H9 (cell line): ENCODE data around the gene TET2. TPM values are rescaled to one million over a fixed set of nuclear protein-coding genes. Genes with fewer than 3 reads are reported as not detected.

ENCODE experiments used
- DNase-seq: peaks from one replicate; pipeline ENCODE4 v3.0.0-alpha.2; 2017
- H2AFZ ChIP-seq: one replicate; pipeline ENCODE4 v1.6.1; 2013; ENCODE audit warnings: mild to moderate bottlenecking, low read length, control low read depth, moderate library complexity
- H2AK5ac ChIP-seq: 2 replicates; pipeline ENCODE4 v1.6.1; 2013; ENCODE audit warnings: low read length, control low read depth, mixed read lengths; ENCODE audit not compliant: insufficient read length
- H2BK120ac ChIP-seq: one replicate; pipeline ENCODE4 v1.6.1; 2013; ENCODE audit warnings: low read depth, mild to moderate bottlenecking, low read length, control low read depth, inconsistent platforms; ENCODE audit not compliant: poor library complexity, severe bottlenecking
- H2BK12ac ChIP-seq: 2 replicates; pipeline ENCODE4 v1.6.1; 2013; ENCODE audit warnings: low read length, control low read depth, mixed read lengths, low read depth; ENCODE audit not compliant: insufficient read length
- H2BK15ac ChIP-seq: 2 replicates; pipeline ENCODE4 v1.6.1; 2013; ENCODE audit warnings: low read depth, low read length, control low read depth
- H2BK20ac ChIP-seq: one replicate; pipeline ENCODE4 v1.6.1; 2013; ENCODE audit warnings: low read depth, mild to moderate bottlenecking, low read length, control low read depth, inconsistent platforms; ENCODE audit not compliant: poor library complexity, severe bottlenecking
- H2BK5ac ChIP-seq: 2 replicates; pipeline ENCODE4 v1.6.1; 2013; ENCODE audit warnings: low read length, control low read depth, mixed read lengths; ENCODE audit not compliant: insufficient read length
- H3K14ac ChIP-seq: 2 replicates; pipeline ENCODE4 v1.6.1; 2013; ENCODE audit warnings: low read length, control low read depth; ENCODE audit not compliant: insufficient read depth
- H3K18ac ChIP-seq: 2 replicates; pipeline ENCODE4 v1.6.1; 2013; ENCODE audit warnings: low read depth, mild to moderate bottlenecking, mixed read lengths, low read length, control low read depth; ENCODE audit not compliant: insufficient read length
- H3K23ac ChIP-seq: 2 replicates; pipeline ENCODE4 v1.6.1; 2013; ENCODE audit warnings: low read length, control low read depth, mixed read lengths, low read depth; ENCODE audit not compliant: insufficient read length
- H3K23me2 ChIP-seq: 2 replicates; pipeline ENCODE4 v1.6.1; 2013; ENCODE audit warnings: low read depth, mild to moderate bottlenecking, mixed read lengths, low read length, control low read depth; ENCODE audit not compliant: insufficient read length, poor library complexity, severe bottlenecking
- H3K27ac ChIP-seq: 2 replicates; pipeline ENCODE4 v1.5.1; 2013; ENCODE audit warnings: low read length, control low read depth, mixed read lengths, low read depth; ENCODE audit not compliant: insufficient read length
- H3K27me3 ChIP-seq: 2 replicates; pipeline ENCODE4 v1.6.1; 2013; ENCODE audit warnings: low read length, control low read depth, inconsistent platforms; ENCODE audit not compliant: insufficient read depth
- H3K4ac ChIP-seq: 2 replicates; pipeline ENCODE4 v1.6.1; 2013; ENCODE audit warnings: low read depth, mild to moderate bottlenecking, control low read depth, inconsistent platforms, low read length, moderate library complexity
- H3K4me1 ChIP-seq: 2 replicates; pipeline ENCODE4 v1.6.1; 2013; ENCODE audit warnings: low read length, control low read depth, inconsistent platforms; ENCODE audit not compliant: insufficient read depth
- H3K4me2 ChIP-seq: 2 replicates; pipeline ENCODE4 v1.6.1; 2013; ENCODE audit warnings: low read length, control low read depth, mixed read lengths; ENCODE audit not compliant: insufficient read length, insufficient read depth
- H3K56ac ChIP-seq: 2 replicates; pipeline ENCODE4 v1.6.1; 2013; ENCODE audit warnings: low read depth, mild to moderate bottlenecking, mixed read lengths, low read length, control low read depth; ENCODE audit not compliant: insufficient read length
- H3K79me1 ChIP-seq: 2 replicates; pipeline ENCODE4 v1.6.1; 2013; ENCODE audit warnings: low read depth, mild to moderate bottlenecking, moderate library complexity, low read length, control low read depth, inconsistent platforms; ENCODE audit not compliant: insufficient read depth, poor library complexity, severe bottlenecking
- H3K79me2 ChIP-seq: 2 replicates; pipeline ENCODE4 v1.6.1; 2013; ENCODE audit warnings: low read length, control low read depth, inconsistent platforms; ENCODE audit not compliant: insufficient read depth
- H3K9ac ChIP-seq: 2 replicates; pipeline ENCODE4 v1.6.1; 2013; ENCODE audit warnings: low read length, control low read depth, mixed read lengths; ENCODE audit not compliant: insufficient read length; ENCODE audit errors: extremely low read depth
- H3K9me3 ChIP-seq: one replicate; pipeline ENCODE4 v1.6.1; 2013; ENCODE audit warnings: low read depth, low read length, inconsistent platforms; ENCODE audit not compliant: control insufficient read depth
- H3T11ph ChIP-seq: one replicate; pipeline ENCODE4 v1.6.1; 2013; ENCODE audit warnings: mild to moderate bottlenecking, low read length, control low read depth, inconsistent platforms
- H4K20me1 ChIP-seq: one replicate; pipeline ENCODE4 v1.6.1; 2013; ENCODE audit not compliant: control insufficient read depth, insufficient read length, insufficient read depth
- H4K5ac ChIP-seq: 2 replicates; pipeline ENCODE4 v1.6.1; 2013; ENCODE audit warnings: low read depth, mild to moderate bottlenecking, mixed read lengths, low read length, control low read depth; ENCODE audit not compliant: insufficient read length
- H4K8ac ChIP-seq: replicated peaks from 2 replicates; pipeline ENCODE4 v1.6.1; 2013; ENCODE audit warnings: low read length, control low read depth, mixed read lengths, low read depth; ENCODE audit not compliant: insufficient read length
- H4K91ac ChIP-seq: 2 replicates; pipeline ENCODE4 v1.6.1; 2013; ENCODE audit warnings: low read depth, mild to moderate bottlenecking, moderate library complexity, mixed read lengths, low read length, control low read depth; ENCODE audit not compliant: insufficient read length
- H3K27ac Mint-ChIP-seq, 3 experiments: 2 replicates in 2 of 3; 3 replicates in 1 of 3; pipeline ENCODE4 v1.8.0; 2020 to 2021; ENCODE audit warnings: mixed read lengths in 3 of 3, mild to moderate bottlenecking in 1 of 3, moderate library complexity in 1 of 3
- H3K27me3 Mint-ChIP-seq: 2 replicates; pipeline ENCODE4 v1.8.0; 2021; ENCODE audit warnings: low read depth, mild to moderate bottlenecking, moderate library complexity, mixed read lengths
- H3K36me3 Mint-ChIP-seq, 3 experiments: 2 replicates in 2 of 3; 3 replicates in 1 of 3; pipeline ENCODE4 v1.8.0; 2020 to 2021; ENCODE audit warnings: low read depth in 3 of 3, mixed read lengths in 3 of 3; ENCODE audit not compliant: insufficient read depth in 1 of 3
- H3K4me1 Mint-ChIP-seq, 2 experiments: 2 replicates each; pipeline ENCODE4 v1.8.0; 2020; ENCODE audit warnings: mixed read lengths in 2 of 2
- H3K4me3 Mint-ChIP-seq, 2 experiments: 2 replicates in 1 of 2; 3 replicates in 1 of 2; pipeline ENCODE4 v1.8.0; 2020 to 2021; ENCODE audit warnings: mild to moderate bottlenecking in 2 of 2, mixed read lengths in 2 of 2, moderate library complexity in 1 of 2
- H3K9me3 Mint-ChIP-seq, 2 experiments: 2 replicates in 1 of 2; 3 replicates in 1 of 2; pipeline ENCODE4 v1.8.0; 2020; ENCODE audit warnings: mild to moderate bottlenecking in 2 of 2, mixed read lengths in 2 of 2, moderate library complexity in 1 of 2
- CTCF ChIP-seq: fragments of 200-600 bp; sonication (generic); conservative IDR thresholded peaks from 3 replicates; pipeline ENCODE4 v1.8.0; 2021; ENCODE audit warnings: antibody characterized with exemption, mild to moderate bottlenecking
- WGBS: extraction: QIAGEN DNeasy Blood & Tissue Kit; methylation state at CpG from one replicate; pipeline ENCODE4 v1.1.7; 2013; ENCODE audit warnings: missing lambda C conversion rate, low lambda C conversion rate, mixed read lengths; ENCODE audit not compliant: insufficient read length; ENCODE audit errors: extremely low coverage; 5-methylcytosine and 5-hydroxymethylcytosine counted together
- total RNA-seq: library from RNA; stranded (reverse); gene quantifications from 2 replicates; pipeline ENCODE4 v1.2.1, GENCODE V29; 2021

TET2 gene
- total RNA-seq, 1 experiment from 2014 or later: 3.1 TPM

- Histone ChIP-seq H4K5ac (no peak overlapping the region), H2BK15ac (no peak overlapping the region), H3K27ac (no peak overlapping the region), H4K91ac (no peak overlapping the region), H2AFZ (no peak overlapping the region), H2BK20ac (no peak overlapping the region), H2AK5ac (no peak overlapping the region), H3K56ac (no peak overlapping the region), H3K14ac (no peak overlapping the region), H3K23me2 (no peaks in the 10 kb centered on the region), H4K8ac (no peak overlapping the region), H3K9me3 (no peaks in the 10 kb centered on the region), H2BK12ac (no peak overlapping the region), H3K4me2 (no peak overlapping the region), H3K27me3 (no peaks in the 10 kb centered on the region), H4K20me1 (no peaks in the 10 kb centered on the region), H3K79me1 (no peaks in the 10 kb centered on the region), H3K18ac (no peak overlapping the region), H3K79me2 (no peaks in the 10 kb centered on the region), H3T11ph (no peak overlapping the region), H3K9ac (no peak overlapping the region), H3K23ac (no peak overlapping the region), H2BK120ac (no peak overlapping the region), H2BK5ac (no peak overlapping the region), H3K4me1 (no peaks in the 10 kb centered on the region), H3K4ac (no peak overlapping the region)
- Mint-ChIP-seq H3K4me1 (no peaks in the 10 kb centered on the region), H3K36me3 (no peaks in the 10 kb centered on the region), H3K9me3 (no peaks in the 10 kb centered on the region), H3K27me3 (no peaks in the 10 kb centered on the region), H3K27ac (no peak overlapping the region), H3K4me3 (no peak overlapping the region)
- WGBS: no CpG with 5 or more reads among the region's 2 CpGs
- no peak for DNase-seq
- no peak for TF ChIP-seq CTCF
Observed at GRCh38 chr4:105174098-105174497, 27.4 kb downstream of the TET2 start.
